Myocyte (in vitro differentiated cells): Measurements from ENCODE around the gene KRT75. TPM values are rescaled to one million over a fixed set of nuclear protein-coding genes. Genes with fewer than 3 reads are reported as not detected.

Experiments used
- DNase-seq: peaks from one replicate; pipeline ENCODE4 v3.0.0-alpha.2; 2012; ENCODE audit warnings: low read depth
- total RNA-seq: library from RNA; depleted of rRNA; stranded (reverse); fragments of >200 nt; gene quantifications from 2 replicates; pipeline ENCODE4 v1.2.3, GENCODE V29; 2014

KRT75 gene
- total RNA-seq, 1 donor from 2014 or later: not detected

DNA sequence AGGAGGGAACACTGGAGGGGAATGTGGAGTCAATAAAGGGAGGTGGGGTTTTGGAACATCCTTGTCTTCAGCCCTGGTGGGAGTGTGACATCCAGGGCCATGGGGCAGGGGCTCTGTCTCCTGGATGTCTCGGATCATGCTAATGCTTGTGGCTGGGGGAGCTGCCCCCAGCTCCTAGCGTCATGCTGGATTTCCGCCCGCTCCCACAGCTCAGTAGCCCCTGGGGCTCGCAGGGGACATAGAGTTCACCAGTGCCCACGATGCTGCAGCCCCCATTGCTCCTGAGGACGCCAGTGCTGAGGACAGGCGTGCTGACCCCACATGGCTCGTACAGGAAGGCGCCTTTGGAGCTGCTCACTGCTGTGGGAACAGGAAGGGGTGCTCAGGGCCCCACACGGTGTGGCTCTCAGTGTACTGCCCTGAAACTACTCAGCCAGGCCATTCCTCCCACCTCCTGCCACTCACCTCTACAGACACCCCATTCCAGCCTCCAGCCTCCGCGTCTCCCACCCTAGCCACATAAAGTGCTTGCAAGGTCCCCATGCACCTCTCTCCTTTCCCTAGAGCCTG is 39.2 kb downstream of the KRT75 start:
- no peak for DNase-seq

DNA sequence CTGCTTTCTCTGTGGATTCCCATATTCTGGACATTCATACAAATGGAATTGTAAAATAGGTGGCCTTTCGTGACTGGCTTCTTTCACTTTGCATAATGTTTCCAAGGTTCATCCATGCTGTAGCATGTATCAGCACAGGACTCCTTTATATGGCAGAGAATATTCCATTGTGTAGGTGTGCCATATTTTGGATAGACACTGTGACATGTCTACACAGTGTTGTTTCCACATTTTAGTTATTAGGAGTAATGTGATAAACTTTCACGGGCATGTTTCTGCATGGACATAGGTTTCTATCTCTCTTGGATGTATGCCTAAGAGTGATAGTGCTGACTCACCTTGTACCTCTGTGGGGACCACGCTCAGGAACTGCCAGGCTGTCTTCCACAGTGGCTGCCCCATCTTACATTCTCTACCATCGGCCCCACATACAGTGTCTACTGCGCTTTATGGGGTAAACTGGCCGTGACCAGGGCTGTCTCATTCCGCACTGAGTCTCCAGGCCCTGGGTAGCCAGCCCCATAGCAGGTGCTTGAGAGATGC is 41.6 kb downstream of the KRT75 start:
- DNase-seq: no peak

DNA sequence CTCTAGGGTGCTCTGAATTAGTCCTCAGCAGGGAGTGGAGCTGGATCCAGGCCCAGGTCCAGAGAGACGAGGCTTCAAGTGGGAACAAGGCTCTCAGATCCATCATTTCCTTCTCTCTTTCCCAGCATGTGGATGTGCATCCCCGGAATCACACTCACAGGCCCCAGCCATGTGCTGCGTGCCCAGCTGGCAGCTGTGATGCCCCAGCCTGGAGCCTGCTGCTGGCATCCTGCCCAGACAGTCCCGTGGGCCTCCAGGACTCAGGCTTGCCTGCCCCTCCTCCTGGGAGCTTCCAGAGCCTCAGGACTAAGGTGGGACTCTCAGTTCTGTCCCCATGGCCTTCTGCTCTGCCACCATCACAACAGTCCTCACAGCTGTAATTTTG is 42.6 kb downstream of the KRT75 start:
- DNase-seq: peak; percentile 86

DNA sequence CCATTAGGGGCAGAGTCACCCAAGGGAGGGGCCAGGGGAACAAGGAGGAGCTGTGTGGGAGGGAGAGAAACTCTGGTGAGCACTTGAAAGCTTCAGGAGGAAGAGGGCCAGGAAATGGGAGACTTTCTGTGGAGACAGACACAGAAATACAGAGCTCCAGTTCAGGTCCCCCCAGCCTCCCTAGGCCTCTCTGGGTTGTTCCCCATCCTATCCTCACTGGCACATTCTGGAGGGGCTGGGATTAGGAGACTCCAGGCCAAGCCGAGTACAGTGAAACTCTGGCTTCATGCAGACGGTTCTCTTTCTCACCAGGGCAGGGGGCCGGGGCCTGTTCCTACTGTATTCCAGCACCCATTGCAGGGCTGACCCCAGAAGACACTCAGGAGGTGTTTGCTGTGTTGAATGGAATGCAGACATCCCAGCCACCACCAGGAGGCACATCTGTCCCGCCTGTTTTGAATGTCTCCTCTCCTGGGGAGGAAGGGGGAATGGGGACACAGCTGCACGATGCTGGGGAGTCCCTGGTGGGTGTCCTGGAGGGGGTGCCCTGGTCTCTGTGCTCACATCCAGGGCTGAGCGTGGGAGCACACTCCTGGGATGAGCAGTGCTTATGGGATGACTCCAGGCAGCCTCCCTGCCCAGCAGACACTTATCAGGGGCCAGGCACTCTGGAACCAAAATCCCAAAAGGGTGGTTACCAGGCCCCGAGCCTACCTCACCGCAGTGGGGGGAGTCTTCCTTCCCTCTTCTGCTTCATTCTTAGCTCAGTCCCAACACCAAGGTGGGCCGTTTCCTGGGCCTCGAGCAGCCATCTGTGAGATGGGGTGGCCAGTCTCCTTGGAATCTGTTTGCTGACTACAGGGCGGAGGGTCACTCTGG is 43.2 kb downstream of the KRT75 start:
- peak; percentile 35 for DNase-seq

DNA sequence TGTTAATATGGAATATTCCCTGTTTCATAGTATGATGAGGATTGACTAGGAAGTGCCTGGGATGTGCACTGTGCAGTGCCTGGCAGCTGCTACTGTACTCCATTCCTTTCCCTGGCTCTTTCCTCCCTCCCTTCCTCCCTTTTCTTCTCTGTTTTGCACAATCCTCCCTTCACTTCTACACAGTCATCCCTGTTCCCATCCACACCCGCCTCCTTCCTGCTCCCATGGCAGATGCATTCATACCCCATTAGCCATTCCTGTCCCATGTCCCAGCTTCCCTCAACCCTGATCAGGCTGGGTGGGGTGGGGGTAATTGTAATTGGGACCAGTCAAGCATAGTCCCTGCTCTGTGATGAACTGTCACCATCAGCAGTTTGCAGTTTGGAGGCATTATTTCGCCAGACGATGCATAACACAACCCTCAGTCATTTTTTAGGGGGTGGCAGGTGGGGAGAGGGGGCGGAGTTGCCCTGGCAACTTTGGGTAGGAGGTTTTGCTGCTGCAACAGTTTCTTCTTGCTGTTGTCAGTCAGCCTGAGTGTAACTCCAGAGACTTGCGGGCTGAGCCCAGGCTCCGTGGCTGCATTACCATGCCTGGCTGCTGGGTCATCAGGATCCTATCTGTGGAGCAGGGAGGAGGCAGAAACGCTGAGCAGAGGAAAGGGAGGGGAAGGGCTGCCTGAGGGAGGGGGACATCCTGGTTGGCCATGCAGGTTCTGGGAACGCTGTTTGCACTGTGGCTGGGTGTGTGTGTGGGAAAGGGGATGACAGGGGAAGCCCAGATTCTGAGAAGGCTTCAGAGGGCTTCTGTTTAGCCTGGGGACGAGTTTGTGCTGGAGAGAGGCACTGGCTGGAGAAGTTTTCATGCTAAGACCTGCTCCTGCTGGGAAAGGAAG is 44.6 kb downstream of the KRT75 start:
- peak; percentile 73 for DNase-seq

DNA sequence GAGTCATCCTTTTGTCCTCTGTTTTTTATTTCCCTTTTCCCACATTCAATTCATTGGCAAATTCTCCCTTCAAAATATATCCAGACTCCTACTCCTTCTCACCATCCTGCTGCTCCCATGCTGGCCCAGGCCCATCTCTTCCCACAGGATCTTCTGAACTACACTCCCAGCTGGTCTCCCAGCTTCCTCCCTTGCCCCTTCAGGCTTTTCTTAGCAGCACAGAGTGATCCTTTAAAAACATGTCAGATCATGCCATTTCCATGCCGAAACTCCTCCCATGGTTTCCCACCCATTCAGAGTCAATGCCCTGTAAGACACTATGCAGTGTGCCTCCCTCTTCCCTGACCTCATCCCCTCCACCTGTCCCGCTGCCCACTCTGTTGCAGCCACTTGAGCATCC is 46.3 kb downstream of the KRT75 start:
- no peak for DNase-seq

DNA sequence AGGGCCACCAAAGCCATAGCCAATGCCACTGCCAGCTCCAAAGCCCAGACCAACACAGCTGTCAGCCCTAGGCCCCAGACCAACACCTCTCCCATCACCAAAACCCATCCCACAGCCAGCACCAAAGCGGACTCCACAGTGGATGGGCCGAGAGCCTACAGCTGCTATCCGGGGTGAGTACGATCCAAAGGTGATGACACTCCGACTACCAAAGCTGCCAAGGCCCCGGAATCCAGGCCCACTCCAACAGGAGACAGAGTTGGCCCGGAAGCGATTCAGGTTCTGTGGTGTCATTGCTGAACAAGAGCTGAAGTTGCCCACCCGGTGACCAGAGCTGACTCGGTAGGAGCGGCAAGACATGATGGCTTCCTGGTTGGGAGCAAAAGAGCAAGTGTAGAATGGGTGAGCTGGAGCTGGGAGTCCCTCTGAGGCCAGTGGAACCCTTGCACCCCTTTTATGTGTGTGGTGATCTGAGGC is 48.9 kb downstream of the KRT75 start, which contains the start of gene KRT84:
TSS of gene KRT84 (minus strand) at position 427 of the 477 bp plus-strand sequence. CDS start at position 360, 67 bp downstream.
- DNase-seq: no peak

DNA sequence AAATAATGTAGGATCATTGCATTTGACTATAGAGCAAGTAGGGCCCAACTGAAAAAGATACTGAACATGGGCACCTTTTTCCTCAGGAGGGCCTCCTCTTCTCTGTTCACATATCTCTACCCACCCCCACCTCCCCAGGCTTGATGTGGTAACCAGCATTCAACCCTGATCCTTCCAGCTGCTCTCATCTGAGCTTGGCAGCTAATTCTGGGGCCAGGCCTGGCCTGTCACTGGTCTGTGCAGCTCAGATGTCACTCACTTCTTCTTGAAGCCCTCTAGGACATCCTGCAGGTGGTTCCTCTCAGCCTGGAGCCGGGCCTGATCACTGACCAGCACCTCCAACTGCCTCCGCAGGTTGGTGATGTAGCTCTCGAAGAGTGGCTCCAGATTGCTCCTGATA is 50.8 kb downstream of the KRT75 start:
- DNase-seq: peak; percentile 56

DNA sequence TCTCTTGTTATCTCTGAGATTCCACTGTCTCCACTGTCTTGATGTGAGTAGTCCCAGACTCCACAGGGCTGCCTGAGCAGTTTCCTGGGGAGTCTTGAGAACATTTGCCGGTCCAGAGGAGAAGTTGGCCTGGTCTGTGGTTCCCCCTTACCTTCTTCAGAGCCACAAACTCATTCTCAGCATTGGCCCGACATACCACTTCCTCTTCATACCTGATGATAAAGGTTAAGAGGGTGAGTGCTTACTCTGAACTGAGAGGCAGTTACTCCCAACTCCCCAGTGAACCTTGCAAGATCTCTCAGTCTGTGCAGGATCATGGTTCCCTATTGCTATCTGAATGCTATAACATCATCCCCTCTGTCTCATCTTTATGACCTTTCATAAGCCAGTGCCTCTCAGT is 51.3 kb downstream of the KRT75 start:
- DNase-seq: no peak

DNA sequence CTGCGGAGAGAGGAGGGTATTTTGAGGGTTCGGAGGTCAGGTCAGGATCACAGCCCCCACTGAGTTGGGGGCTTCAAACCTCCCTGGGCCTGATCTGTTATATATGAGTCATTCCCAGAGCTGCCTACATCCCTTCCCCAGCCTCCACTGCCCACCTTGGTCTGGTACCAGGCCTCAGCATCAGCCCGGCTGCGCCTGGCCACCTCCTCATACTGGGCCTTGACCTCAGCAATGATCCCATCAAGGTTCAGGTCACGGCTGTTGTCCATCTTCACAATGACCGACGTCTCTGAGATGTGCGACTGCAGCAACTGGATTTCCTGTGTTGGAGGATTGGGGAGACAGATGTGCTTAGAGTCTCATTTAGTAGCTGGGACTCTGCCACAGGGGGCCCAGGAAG is 53.0 kb downstream of the KRT75 start:
- DNase-seq: no peak

DNA sequence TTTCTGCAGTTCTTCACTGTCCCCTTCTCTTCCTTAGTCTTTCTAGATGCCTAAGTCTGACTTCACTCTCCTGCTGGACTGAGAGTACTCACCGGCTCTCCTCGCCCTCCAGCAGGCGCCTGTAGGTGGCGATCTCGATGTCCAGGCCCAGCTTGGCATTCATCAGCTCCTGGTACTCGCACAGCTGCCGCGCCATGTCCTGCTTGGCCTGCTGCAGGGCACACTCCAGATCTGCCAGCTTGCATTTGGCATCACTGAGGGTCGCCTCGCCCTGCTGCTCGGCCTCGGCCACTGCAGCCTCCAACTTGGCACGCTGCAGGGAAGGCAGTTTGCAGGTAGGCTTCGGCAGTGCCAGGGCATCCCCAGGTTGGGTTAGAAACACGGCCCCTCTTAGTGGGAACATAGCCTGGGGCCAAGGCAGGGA is 53.9 kb downstream of the KRT75 start:
- peak; percentile 74 for DNase-seq

DNA sequence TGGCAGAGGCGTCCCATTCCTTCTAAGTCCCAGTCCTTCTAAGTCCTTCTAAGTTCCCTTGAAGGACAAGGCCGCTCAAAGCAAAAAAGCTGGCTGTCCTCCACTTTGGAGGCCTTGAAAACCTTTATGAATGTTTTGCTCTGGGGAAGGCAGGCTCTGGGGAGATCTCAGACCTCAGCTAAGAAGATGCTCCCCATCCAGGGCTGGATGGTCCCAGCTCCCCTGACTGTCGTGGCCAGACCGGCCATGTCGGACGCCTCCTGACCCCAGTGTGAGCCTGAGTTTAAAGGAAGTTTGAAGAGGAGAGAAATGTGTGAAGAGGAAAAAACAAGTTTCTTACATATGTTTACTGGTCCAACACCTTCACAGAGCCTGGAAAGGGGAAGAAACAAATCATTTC is 54.6 kb downstream of the KRT75 start:
- no peak for DNase-seq

DNA sequence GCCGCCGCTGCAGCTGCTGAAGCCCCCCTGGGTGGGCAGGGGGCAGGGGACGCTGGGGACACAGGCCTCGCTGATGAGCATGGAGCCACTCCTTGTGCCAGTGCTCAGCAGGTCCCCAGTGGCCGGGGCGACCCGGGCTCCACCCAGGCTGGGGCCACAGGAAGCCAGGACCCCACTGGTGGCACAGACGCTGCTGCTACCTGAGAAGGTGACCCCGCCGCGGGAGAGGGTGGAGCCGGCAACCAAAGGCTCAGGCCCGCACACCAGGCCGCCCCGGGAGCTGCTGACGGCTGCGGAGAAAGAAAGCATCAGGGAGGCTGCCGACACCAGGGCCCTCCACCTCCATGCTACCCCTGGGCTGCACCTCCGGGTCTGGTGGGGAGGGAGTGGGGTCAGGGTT is 56.1 kb downstream of the KRT75 start:
- DNase-seq: no peak

DNA sequence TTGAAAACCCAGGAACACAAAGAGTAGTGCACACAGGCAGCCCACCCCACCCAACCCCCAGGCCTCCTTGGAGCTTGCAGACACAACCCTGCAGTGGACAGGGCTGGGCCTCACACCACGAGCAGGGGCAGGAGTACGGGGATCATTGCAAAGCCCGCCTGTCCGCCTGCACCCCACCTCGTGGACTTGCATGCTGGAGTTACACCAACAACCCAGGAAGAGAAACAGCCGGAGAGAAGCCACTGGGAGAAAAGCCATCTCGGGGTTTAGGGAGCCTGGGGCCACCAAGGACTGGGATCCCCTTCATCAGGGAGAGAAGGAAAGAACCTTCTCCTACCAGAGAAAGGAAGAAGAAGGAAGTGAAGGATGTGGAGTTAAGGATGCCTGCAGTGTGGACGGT is 56.9 kb downstream of the KRT75 start:
- DNase-seq: no peak

Other genes with a start within 250 kb of the KRT75 start
- 46.3 and 68.4 TPM in 2 replicates for gene KRT80, start 242.4 kb downstream of the KRT75 start, total RNA-seq
- 3.1 and 6.6 TPM in 2 replicates for gene KRT7, start 201.1 kb downstream of the KRT75 start, total RNA-seq
- gene KRT86, start 159.7 kb downstream of the KRT75 start, total RNA-seq: 5.2 and 20.9 TPM in 2 replicates
- gene KRT81, start 142.8 kb downstream of the KRT75 start, total RNA-seq: 0.08 TPM in 1 of 2 replicates, not detected in the other
- gene KRT83, start 113.0 kb downstream of the KRT75 start, total RNA-seq: not detected in 2 replicates
- not detected in 2 replicates for gene KRT85, start 66.9 kb downstream of the KRT75 start, total RNA-seq
- not detected in 2 replicates for gene KRT84, start 48.7 kb downstream of the KRT75 start, total RNA-seq
- gene KRT82, start 28.0 kb downstream of the KRT75 start, total RNA-seq: not detected in 2 replicates
- not detected in 2 replicates for gene KRT6B, start 17.8 kb upstream of the KRT75 start, total RNA-seq
- not detected in 2 replicates for gene KRT6C, start 39.4 kb upstream of the KRT75 start, total RNA-seq
- not detected in 2 replicates for gene KRT6A, start 58.9 kb upstream of the KRT75 start, total RNA-seq
- 2.8 and 3.3 TPM in 2 replicates for gene KRT5, start 86.0 kb upstream of the KRT75 start, total RNA-seq
- gene KRT71, start 118.8 kb upstream of the KRT75 start, total RNA-seq: not detected in 2 replicates
- not detected in 2 replicates for gene KRT74, start 139.5 kb upstream of the KRT75 start, total RNA-seq
- gene KRT72, start 167.1 kb upstream of the KRT75 start, total RNA-seq: not detected in 2 replicates
- gene KRT73, start 184.2 kb upstream of the KRT75 start, total RNA-seq: not detected in 2 replicates
- gene KRT2, start 217.8 kb upstream of the KRT75 start, total RNA-seq: not detected in 2 replicates
- gene KRT1, start 246.0 kb upstream of the KRT75 start, total RNA-seq: not detected in 2 replicates